SK-N-SH (cell line): ENCODE measurements around the gene CYP11A1.

Experiments used
- EP300 ChIP-seq, 2 experiments: IDR thresholded peaks; 2 replicates each; pipeline versions ENCODE4 v1.4.0 to v1.6.1; 2012; ENCODE audit warnings: borderline replicate concordance in 1 of 2, low read depth in 1 of 2, low read length in 1 of 2
- EZH2phosphoT487 ChIP-seq: fragments of 200-600 bp; sonication (generic); IDR thresholded peaks from 2 replicates; pipeline ENCODE4 v1.6.1; 2017; ENCODE audit warnings: low read depth, mixed run types, mild to moderate bottlenecking, antibody characterized with exemption, moderate library complexity, borderline replicate concordance
- GABPA ChIP-seq: IDR thresholded peaks from 2 replicates; pipeline ENCODE4 v1.4.0; 2012; ENCODE audit warnings: low read depth, mild to moderate bottlenecking
- MEF2A ChIP-seq: IDR thresholded peaks from 2 replicates; pipeline ENCODE4 v1.4.0; 2012; ENCODE audit warnings: low read depth, borderline replicate concordance
- NFIC ChIP-seq: IDR thresholded peaks from 2 replicates; pipeline ENCODE4 v1.4.0; 2012; ENCODE audit warnings: borderline replicate concordance
- POLR2AphosphoS5 ChIP-seq: IDR thresholded peaks from 2 replicates; pipeline ENCODE4 v1.6.1; 2012; ENCODE audit warnings: low read depth, low read length
- RCOR1 ChIP-seq: fragments of 150-350 bp; IDR thresholded peaks from 2 replicates; pipeline ENCODE4 v1.6.1; 2017; ENCODE audit warnings: antibody characterized with exemption, low read length
- RXRA ChIP-seq: IDR thresholded peaks from 2 replicates; pipeline ENCODE4 v1.4.0; 2012; ENCODE audit warnings: low read depth, mild to moderate bottlenecking, borderline replicate concordance
- TAF1 ChIP-seq: IDR thresholded peaks from 2 replicates; pipeline ENCODE4 v1.6.1; 2012; ENCODE audit warnings: low read depth, mild to moderate bottlenecking, low read length, moderate library complexity, borderline replicate concordance
- TCF12 ChIP-seq: IDR thresholded peaks from 2 replicates; pipeline ENCODE4 v1.4.0; 2012
- YY1 ChIP-seq: IDR thresholded peaks from 2 replicates; pipeline ENCODE4 v1.4.0; 2012; ENCODE audit warnings: low read depth, mild to moderate bottlenecking
- TF ChIP-seq, protein P1 (sequence below): IDR thresholded peaks from 2 replicates; pipeline ENCODE4 v1.4.0; 2012; ENCODE audit warnings: low read depth
- TF ChIP-seq, protein P2 (sequence below): fragments of 200-600 bp; sonication (generic); IDR thresholded peaks from 2 replicates; pipeline ENCODE4 v1.6.1; 2017; ENCODE audit warnings: antibody characterized with exemption, mild to moderate bottlenecking, moderate library complexity
- TF ChIP-seq, protein P3 (sequence below): IDR thresholded peaks from 2 replicates; pipeline ENCODE4 v1.6.1; 2012; ENCODE audit warnings: mild to moderate bottlenecking, low read depth, low read length, moderate library complexity

DNA sequence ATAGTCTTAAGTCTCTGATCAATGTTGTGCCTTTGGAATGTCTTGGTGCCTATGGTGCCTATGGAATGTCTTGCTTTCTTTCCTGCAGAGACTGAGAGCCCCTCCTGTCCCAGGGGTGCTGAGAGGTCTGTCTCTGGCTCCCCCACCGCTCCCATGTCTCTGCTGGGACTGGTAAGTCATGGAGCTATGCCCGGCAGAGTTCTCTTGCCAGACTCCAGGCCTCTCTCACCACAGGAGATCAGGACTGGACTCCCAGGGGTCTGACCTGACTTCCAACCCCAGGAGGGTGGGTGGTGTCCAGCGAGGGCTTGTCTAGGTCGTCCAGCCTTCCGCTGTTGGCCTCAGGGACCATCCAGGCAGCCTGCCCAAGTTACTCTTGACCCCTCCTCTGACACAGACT lies 14.0 kb upstream of the CYP11A1 start:
- TF ChIP-seq EZH2phosphoT487 (no peak), EP300 (IDR thresholded peaks at IDR 0.05; ENCODE audit: borderline replicate concordance in 1 of 2, low read depth in 1 of 2, low read length in 1 of 2) (no peak), TCF12 (no peak), RXRA (no peak), YY1 (no peak), NFIC (no peak), POLR2AphosphoS5 (no peak), MEF2A (no peak), GABPA (no peak), RCOR1 (no peak), TAF1 (no peak)
- TF ChIP-seq, protein P1, sequence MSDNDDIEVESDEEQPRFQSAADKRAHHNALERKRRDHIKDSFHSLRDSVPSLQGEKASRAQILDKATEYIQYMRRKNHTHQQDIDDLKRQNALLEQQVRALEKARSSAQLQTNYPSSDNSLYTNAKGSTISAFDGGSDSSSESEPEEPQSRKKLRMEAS = no peak
- TF ChIP-seq, protein P2, sequence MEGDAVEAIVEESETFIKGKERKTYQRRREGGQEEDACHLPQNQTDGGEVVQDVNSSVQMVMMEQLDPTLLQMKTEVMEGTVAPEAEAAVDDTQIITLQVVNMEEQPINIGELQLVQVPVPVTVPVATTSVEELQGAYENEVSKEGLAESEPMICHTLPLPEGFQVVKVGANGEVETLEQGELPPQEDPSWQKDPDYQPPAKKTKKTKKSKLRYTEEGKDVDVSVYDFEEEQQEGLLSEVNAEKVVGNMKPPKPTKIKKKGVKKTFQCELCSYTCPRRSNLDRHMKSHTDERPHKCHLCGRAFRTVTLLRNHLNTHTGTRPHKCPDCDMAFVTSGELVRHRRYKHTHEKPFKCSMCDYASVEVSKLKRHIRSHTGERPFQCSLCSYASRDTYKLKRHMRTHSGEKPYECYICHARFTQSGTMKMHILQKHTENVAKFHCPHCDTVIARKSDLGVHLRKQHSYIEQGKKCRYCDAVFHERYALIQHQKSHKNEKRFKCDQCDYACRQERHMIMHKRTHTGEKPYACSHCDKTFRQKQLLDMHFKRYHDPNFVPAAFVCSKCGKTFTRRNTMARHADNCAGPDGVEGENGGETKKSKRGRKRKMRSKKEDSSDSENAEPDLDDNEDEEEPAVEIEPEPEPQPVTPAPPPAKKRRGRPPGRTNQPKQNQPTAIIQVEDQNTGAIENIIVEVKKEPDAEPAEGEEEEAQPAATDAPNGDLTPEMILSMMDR = no peak
- TF ChIP-seq, protein P3, sequence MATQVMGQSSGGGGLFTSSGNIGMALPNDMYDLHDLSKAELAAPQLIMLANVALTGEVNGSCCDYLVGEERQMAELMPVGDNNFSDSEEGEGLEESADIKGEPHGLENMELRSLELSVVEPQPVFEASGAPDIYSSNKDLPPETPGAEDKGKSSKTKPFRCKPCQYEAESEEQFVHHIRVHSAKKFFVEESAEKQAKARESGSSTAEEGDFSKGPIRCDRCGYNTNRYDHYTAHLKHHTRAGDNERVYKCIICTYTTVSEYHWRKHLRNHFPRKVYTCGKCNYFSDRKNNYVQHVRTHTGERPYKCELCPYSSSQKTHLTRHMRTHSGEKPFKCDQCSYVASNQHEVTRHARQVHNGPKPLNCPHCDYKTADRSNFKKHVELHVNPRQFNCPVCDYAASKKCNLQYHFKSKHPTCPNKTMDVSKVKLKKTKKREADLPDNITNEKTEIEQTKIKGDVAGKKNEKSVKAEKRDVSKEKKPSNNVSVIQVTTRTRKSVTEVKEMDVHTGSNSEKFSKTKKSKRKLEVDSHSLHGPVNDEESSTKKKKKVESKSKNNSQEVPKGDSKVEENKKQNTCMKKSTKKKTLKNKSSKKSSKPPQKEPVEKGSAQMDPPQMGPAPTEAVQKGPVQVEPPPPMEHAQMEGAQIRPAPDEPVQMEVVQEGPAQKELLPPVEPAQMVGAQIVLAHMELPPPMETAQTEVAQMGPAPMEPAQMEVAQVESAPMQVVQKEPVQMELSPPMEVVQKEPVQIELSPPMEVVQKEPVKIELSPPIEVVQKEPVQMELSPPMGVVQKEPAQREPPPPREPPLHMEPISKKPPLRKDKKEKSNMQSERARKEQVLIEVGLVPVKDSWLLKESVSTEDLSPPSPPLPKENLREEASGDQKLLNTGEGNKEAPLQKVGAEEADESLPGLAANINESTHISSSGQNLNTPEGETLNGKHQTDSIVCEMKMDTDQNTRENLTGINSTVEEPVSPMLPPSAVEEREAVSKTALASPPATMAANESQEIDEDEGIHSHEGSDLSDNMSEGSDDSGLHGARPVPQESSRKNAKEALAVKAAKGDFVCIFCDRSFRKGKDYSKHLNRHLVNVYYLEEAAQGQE = no peak
